Subcutaneous adipose tissue (tissue), 4 donors: ENCODE results near the gene LYPD6B. TPM values are rescaled to one million over a fixed set of nuclear protein-coding genes. Genes with fewer than 3 reads are reported as not detected.

Source experiments
- CTCF ChIP-seq: fragments of 450-650 bp; IDR thresholded peaks from one replicate; pipeline ENCODE4 v1.5.1; 2016; ENCODE audit warnings: low read depth, mild to moderate bottlenecking, control low read depth, antibody characterized with exemption, moderate library complexity
- total RNA-seq, 4 donors: library from RNA; depleted of rRNA; stranded (reverse); fragments of >200 nt; gene quantifications; one replicate each; pipeline ENCODE4 v1.1.0, GENCODE V29; 2016

The LYPD6B gene
- total RNA-seq, 4 donors from 2014 or later, result not detected

- TF ChIP-seq CTCF, result no peak
Measured at GRCh38 chr2:149084924-149085795, 46.7 kb downstream of the LYPD6B start.

GRCh38 chr2:149087751-149088150 is 49.3 kb downstream of the LYPD6B start:
- TF ChIP-seq CTCF, result no peak

GRCh38 chr2:149089068-149089467 is 50.6 kb downstream of the LYPD6B start:
- TF ChIP-seq CTCF, result no peak

GRCh38 chr2:149090706-149091105 is 52.2 kb downstream of the LYPD6B start:
- TF ChIP-seq CTCF, result no peak

GRCh38 chr2:149093579-149093978 is 55.1 kb downstream of the LYPD6B start:
- TF ChIP-seq CTCF, result no peak

- no peak for TF ChIP-seq CTCF
Measured at GRCh38 chr2:149094217-149095015, 55.9 kb downstream of the LYPD6B start.

- TF ChIP-seq CTCF, result no peak
Measured at GRCh38 chr2:149098701-149099100, 60.2 kb downstream of the LYPD6B start.
